GM18861 (cell line): ENCODE data around the gene PPFIA1.
"Not testable (repeated sequence)": the region's sequence is repeated elsewhere in the genome, so short reads cannot be mapped to it uniquely, and the experiment has no call there.

Source experiments
- ATAC-seq: cut with Tn5 transposase; IDR thresholded peaks from one replicate; pipeline ENCODE4 v1.9.1; 2021; ENCODE audit not compliant: unreplicated experiment

PPFIA1 gene

DNA sequence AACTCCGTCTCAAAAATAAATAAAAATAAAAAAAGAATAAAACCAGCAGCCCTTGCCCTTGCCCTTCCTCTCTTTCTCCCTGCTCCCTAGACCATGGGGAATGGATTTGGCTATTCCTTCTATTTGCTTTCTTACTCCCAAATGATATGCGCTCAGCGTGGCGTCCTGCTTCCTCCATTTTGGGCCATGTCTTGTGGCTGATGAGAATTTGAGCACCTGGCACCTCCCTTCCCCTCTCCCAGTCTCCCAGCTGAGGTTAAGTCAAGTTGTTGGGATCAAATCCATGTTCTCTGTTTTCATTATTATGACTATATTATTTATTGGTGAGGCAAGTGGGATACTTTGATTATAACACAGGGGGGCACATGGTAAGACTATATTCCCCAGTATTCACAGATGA is 117.1 kb downstream of the PPFIA1 start:
- ATAC-seq = no peak

DNA sequence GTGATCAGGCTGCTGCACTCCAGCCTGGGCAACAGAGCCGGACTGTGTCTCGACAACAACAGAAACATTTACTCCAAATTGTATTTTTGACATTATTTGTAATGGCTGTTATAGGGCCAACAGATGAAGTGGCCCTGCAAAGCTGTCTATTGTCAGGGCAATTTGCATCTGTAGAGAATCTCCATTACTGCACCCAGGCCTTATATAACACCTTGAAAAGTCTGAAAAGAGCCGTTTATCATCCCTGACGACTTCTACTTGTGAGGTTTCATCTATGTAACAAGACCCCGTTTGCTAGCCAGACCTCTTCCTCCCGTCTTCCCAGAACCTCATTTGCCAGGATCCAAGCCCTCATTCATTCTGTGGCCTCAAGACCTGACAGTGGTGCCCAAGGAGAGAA is 118.7 kb downstream of the PPFIA1 start:
- no peak for ATAC-seq

- ATAC-seq = not testable (repeated sequence)
These were observed 120.4 kb downstream of the PPFIA1 start for GRCh38 chr11:70390882-70391281.

- ATAC-seq = no peak
These were observed 123.9 kb downstream of the PPFIA1 start for GRCh38 chr11:70394211-70394950.

GRCh38 chr11:70397336-70397982 is 127.0 kb downstream of the PPFIA1 start:
- no peak for ATAC-seq

DNA sequence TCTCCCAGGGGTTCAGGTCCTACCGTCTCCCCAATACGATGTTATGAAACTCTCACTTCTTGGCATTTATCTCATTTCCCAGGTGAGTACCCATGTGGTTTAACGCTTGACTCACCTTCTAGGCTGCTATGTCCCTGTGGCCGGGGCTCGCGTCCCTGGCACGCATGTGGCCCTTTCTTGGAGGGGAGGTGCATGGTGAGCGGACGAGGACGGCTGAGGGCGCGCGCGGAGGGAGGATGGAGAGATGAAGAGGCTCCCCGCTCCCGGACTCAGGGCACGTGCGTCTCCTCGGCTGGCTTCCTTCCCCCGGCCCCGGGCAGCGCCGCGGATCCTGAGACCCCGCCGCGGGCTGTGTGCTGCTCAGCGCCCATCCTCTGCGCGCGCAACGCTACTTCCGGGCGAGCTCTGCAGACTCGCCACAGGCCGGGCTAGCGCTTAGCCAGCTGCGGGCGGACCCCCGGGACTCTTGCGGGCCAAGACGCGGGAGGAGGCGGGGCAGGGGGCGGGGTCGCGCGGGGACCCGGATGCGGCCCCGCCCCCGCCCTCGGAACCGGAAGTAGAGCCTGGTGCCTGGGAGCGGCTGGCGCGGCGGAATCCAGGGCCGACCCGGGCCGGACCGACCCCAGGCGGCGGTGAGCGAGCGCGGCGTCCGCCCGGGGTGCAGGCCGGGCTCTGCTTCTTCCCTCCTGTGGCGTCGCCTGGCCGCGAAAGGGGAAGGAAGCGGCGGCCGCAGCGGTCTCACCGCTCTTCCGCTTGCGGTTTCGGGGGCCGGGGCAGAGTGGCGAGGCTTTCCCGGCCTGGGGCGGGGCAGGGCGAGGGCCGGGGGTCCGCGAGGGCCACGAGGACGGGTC is 127.7 kb downstream of the PPFIA1 start, which contains the start of gene CTTN:
TSS of gene CTTN (plus strand) at position 547 of the 851 bp plus-strand sequence. CDS start 8,769 bp downstream, outside the sequence.
- ATAC-seq = no peak

GRCh38 chr11:70398834-70399680 is 128.6 kb downstream of the PPFIA1 start:
- no peak for ATAC-seq

DNA sequence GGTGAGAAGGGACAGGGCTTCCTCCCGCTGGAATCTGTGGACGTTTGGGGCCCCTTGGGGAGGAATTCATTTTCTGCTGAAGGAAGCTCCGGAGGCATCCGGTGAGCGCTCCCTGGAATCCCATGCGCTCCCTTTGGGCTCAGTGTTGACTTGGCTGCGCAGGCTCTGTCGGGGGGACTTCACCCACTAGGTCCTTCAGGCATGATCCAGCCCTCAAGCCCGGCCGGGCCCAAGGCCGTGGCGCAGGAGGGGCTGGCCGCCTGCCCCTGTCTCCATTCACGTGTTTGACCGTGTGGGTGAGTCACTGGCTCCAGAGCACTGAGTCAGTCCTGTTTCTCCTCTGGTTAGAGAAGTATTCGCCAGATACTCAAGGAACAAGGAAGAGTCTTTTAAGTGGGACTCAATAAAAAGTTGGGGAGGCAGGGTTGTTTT is 129.2 kb downstream of the PPFIA1 start:
- ATAC-seq = no peak

DNA sequence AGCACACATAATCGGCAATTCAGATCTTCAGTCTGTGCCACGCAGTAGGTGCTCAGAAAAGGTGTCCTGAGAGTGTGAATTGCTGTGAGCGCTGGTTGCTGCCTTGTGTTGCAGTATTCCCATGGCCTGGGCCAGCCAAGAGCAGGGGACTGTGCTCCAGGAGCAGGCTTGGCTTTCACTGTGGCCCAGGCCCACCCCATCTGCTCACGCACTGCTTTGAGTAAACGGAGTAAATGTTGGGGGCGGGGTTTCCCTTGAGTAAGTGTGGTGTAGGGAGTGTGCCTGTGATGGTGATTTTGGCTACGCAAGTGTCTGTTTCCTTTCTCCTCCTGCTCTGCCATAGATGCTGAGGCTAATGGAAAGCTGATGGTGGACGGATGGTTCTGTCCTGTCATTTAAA is 130.2 kb downstream of the PPFIA1 start:
- ATAC-seq = no peak

- ATAC-seq = no peak
These were observed 131.5 kb downstream of the PPFIA1 start for GRCh38 chr11:70402016-70402415.

DNA sequence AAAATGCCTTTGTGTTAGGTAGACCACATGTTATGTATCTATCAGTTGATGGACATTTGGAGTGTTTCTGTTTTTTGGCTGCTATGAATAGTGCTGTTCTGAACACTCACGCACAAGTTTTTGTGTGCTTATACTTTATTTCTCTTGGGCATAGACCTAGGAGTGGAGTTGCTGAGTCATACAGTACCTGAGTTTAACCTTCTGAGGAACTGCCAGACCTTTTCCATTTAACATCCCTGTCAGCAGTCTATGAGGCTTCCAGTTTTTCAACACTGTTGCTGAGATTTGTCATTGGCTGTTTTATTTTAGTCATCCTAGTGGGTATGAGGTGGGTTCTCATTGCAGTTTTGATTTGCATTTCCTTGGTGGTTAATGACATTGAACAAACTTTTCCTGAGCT is 132.2 kb downstream of the PPFIA1 start:
- ATAC-seq = no peak

GRCh38 chr11:70404244-70404643 is 133.8 kb downstream of the PPFIA1 start:
- ATAC-seq = no peak

DNA sequence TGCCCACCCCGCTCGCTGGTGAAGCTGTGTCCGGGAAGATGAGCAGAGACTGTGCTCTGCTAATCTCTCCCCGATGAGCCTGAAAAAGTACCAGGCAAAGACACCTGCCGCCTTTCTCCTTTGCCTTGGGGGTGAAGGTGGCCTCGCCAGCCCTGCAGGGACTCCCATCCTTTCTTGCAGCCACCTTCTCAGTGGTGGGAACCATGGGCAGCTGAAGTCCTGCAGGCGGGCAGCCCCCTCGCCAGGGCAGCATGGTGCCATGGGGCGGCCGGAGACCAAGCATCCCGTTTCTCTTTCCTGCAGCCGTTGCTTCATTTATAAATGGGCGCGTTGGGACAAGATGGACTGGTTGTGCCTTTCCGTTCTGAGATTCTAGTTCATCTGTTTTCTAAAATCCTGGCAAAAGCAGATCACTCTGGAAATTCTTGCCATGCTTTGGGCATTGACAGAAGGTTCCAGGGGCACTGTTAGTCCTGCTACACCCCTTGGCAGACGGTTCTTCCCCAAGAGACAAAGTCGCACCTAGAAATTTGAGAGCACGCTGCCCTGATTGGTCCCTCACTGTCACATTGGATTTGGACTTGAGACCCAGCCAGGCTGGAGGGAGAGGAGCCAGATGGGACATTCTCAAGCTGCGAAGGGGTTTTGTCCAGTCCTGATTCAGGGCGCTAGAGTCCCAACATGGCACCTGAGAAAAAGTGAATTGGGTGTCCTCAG is 135.3 kb downstream of the PPFIA1 start:
- no peak for ATAC-seq

DNA sequence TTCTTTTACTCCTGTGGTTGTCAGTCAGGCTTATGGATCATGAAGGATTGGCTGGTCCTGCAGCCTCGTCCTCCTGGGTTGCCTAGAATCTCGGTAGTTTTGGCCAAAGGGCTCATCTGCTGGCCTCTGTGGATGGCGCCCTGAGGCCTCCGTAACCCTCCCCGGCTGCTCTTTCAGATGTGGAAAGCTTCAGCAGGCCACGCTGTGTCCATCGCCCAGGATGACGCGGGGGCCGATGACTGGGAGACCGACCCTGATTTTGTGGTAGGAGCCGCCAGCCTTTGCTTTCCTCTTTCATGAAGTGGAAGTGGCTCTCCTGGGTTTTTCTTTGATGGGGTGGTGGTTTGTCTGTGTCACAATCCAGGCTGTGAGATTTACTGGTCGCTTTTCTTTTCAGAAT is 136.6 kb downstream of the PPFIA1 start:
- ATAC-seq = no peak

DNA sequence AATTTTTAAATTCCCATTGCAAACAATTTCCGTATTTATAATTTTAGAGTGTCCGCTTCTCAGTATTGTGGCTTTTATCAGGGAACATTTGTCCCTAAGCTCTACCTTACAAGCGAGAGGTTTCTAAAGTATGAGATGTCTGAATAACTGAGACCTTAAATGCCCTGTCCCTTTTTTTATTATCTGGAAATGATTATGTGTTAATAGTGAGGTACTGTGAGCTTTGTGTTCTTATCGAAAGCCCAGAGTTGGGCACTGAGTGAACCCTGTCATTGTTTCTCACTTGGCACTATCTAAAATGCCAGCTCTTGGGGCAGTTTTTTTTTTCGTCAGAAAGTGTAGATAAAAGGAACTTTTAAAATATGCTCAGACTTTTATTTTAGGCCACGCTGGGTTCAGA is 137.3 kb downstream of the PPFIA1 start:
- ATAC-seq = no peak

- ATAC-seq = not testable (repeated sequence)
These were observed 137.8 kb downstream of the PPFIA1 start for GRCh38 chr11:70408326-70408725.

GRCh38 chr11:70409437-70409836 is 138.9 kb downstream of the PPFIA1 start:
- ATAC-seq = no peak

DNA sequence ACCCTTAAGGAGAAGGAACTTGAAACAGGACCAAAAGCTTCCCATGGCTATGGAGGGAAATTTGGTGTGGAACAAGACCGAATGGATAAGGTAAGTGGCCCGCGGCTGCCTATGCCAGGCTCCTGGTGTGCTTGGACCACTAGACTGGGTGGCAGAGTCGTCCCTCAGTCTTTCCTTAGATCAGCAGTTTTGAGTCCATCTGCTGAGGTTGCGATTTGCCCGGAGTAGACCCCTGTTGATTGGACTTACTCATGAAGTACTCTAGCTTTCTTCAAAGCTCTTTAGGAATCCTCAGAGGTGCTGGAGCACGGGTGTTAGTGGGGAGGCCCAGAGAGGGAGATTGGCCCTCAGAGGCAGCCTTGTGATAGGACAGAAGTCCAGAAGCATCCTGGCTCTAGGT is 139.4 kb downstream of the PPFIA1 start:
- ATAC-seq = no peak

DNA sequence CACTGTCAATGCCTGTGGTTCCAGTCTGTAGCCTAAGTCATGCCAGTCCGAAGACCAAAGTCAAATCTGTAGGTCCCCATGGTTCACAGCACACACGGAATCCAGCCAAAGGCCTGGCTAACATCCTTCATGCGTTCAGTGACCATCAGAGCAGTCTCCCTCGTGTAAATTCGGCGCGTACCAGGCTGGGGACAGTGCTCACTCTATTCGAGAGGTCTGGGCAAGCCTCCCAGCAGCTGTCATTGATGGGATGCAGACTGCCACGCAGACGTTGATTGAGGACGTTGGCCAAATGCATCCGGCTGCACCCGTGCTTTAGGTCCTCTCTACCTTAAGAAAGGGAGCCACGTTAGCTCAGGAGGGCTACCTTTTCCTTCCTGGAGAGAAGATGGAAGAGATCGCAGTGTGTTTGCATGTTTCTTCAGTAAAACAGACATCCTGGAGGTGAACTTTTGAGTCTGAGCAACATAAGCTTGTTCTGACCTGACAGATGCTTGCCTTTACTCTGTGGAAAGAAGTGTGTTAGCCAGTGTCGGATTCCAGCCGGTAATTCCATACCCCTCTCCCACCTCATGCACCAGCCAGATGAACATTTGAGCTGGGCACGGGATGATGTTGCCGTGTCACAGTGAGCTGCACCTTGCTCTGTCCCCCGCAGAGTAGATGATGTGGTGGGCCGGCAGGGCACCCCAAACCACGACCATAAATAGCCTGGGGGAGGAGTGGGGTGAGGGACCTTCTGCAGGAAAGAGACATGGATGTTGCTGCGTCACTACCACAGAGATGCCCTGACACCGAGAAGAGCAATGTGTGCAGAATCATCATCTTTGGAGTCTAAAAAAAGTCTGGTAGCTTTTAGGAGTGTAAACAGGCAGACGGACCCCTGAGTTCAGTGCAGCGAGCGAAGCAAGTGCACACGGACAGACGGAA is 140.1 kb downstream of the PPFIA1 start:
- ATAC-seq = no peak
